Epithelial cell of esophagus (primary cell): Measurements from ENCODE around the gene IFNB1.

Experiments
- DNase-seq: peaks from one replicate; pipeline ENCODE4 v3.0.0; 2010; ENCODE audit warnings: low read depth
- H3K4me3 ChIP-seq: 2 replicates; pipeline ENCODE4 v1.5.1; 2011; ENCODE audit warnings: mild to moderate bottlenecking, low read length, control low read depth
- TF ChIP-seq, protein P1 (sequence below): IDR thresholded peaks from 2 replicates; pipeline ENCODE4 v1.5.1; 2011; ENCODE audit warnings: low read depth, mild to moderate bottlenecking, low read length, control low read depth, inconsistent platforms; ENCODE audit not compliant: insufficient read depth; ENCODE audit errors: missing control alignments

The IFNB1 gene

DNA sequence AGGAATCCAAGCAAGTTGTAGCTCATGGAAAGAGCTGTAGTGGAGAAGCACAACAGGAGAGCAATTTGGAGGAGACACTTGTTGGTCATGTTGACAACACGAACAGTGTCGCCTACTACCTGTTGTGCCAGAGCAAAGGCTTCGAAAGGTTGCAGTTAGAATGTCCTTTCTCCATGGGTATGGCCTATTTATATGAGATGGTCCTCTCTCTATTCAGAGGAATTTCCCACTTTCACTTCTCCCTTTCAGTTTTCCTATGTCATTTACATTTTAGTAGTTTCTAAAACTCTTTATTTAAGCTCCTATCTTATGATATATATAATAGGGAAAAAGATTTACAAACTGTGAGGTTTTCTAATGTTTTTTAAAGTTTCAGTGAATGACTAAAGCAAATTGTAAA lies at the start of gene IFNB1:
Gene IFNB1, minus strand, starts transcription at position 162 of the 400 bp plus-strand sequence. Its CDS starts 73 bp downstream, at position 89.
- H3K4me3 ChIP-seq: no peak within 1 kb of the TSS
- no peak for DNase-seq
- TF ChIP-seq, protein P1, sequence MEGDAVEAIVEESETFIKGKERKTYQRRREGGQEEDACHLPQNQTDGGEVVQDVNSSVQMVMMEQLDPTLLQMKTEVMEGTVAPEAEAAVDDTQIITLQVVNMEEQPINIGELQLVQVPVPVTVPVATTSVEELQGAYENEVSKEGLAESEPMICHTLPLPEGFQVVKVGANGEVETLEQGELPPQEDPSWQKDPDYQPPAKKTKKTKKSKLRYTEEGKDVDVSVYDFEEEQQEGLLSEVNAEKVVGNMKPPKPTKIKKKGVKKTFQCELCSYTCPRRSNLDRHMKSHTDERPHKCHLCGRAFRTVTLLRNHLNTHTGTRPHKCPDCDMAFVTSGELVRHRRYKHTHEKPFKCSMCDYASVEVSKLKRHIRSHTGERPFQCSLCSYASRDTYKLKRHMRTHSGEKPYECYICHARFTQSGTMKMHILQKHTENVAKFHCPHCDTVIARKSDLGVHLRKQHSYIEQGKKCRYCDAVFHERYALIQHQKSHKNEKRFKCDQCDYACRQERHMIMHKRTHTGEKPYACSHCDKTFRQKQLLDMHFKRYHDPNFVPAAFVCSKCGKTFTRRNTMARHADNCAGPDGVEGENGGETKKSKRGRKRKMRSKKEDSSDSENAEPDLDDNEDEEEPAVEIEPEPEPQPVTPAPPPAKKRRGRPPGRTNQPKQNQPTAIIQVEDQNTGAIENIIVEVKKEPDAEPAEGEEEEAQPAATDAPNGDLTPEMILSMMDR: no peak

- H3K4me3 ChIP-seq: no peak overlapping the region
- no peak for DNase-seq
- TF ChIP-seq, protein P1: no peak
Observed at GRCh38 chr9:21121595-21122251, 44.0 kb upstream of the IFNB1 start.

DNA sequence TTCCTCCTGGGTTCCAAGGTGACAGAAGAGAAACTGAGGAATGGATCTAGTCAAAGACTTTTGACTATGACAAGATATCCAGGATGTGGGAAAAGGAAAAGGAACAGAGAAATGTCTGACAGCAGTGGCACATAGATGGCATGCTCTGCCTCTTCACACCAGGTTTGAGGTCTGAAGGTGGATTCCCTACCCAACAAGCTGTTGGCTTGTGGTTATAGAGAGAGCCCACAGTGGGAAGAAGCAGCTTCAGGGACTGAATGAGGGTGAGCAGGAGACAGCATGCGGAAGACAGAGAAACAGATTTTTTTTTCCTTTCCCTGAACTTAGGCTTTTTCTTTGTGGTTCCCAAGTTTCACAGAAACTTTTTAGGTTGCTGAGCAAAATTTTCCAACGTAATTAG lies 43.3 kb upstream of the IFNB1 start:
- H3K4me3 ChIP-seq: no peak overlapping the region
- TF ChIP-seq, protein P1: no peak
- DNase-seq: no peak

- TF ChIP-seq, protein P1: no peak
- no peak overlapping the region for H3K4me3 ChIP-seq
- DNase-seq: peak; percentile 6
Observed at GRCh38 chr9:21119093-21119770, 41.5 kb upstream of the IFNB1 start.

- DNase-seq: no peak
- TF ChIP-seq, protein P1: no peak
- H3K4me3 ChIP-seq: no peak overlapping the region
Observed at GRCh38 chr9:21114311-21114710, 36.6 kb upstream of the IFNB1 start.

DNA sequence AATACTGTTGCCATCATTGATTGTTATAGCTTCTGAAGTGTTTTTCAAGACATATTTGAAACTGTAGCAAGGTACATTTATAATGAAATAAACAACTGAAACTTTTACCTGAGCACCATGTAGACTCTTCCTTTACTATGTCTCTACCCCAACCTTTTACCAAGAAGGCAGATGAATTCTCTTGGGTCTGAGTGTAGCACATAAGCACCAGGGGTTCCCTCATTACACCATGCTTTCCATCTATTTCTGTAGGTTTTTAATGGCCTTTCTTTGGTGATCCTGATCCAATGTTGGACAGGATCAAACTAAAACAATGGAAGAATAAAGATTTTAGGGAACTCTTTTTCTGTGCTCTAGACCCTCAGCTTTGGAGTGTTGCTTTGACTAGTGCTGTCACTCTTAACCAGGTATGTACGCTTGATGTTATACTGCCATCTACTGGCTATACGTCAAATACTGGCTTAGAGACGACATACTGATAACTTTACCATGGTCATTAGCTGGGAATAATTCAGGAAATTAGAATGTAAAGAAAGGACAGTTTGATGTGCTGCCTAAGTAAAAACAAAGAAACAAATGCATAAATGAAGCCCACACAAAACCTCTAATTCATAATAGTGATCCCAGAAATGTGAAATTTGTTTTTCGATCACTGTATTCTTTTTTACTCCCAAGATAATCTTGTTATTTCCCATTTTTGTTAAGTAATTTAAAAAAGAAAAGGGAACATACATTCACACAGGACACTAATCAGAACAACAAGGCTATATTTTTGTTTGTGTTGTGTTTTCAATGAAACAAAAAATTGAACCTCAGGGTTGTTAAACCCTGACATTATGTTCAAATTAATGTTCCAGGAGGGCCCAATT lies 33.2 kb upstream of the IFNB1 start:
- H3K4me3 ChIP-seq: no peak overlapping the region
- peak; percentile 81 for DNase-seq
- TF ChIP-seq, protein P1: peak; percentile 83
